ENCODE results near the gene PSMD11.

PSMD11 gene

DNA sequence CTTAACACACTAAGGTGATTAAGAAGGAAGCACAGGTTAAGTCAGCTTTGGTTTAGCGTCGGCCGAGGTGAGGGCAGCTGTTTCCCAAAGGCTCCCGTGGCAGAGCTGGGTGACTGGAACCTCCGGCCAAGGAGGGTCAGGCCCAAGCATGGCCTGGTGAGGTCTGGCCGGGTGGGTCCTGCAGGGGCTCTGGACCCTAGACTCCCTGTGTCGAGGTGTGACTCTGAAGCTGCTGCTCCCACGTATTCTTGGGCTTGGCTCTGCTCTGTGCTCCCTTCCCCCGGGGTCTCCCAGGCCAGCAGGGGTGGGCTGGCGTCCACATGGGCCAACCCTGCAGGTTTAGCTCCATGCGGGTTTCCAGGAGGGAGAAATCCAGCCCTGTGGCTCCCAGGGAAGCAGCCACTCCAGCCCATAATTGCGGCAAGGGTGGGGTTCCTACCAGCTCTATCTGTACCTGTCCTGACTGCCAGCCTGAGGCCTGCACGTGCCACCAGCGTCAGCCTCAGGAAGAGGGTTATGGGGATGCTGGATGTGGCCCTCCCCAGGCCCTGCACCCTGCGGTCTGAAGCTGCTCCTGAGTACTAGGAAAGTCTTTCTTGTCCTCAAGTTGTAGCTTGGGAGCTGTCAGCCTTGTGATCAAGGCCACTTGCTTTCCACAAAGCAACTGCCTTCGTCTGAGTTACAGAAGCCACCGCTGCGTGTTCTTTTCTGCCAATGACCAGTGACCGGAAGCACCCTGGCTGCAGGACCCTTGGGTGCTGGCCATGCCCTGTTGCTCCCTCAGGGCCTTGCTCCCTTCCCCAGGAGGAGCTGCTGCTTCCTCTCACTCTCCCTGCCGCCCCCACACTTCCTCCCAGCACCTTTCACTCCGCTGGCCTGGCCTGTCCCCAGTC lies 47.3 kb downstream of the PSMD11 start:
- no peak for DNase-seq

DNA sequence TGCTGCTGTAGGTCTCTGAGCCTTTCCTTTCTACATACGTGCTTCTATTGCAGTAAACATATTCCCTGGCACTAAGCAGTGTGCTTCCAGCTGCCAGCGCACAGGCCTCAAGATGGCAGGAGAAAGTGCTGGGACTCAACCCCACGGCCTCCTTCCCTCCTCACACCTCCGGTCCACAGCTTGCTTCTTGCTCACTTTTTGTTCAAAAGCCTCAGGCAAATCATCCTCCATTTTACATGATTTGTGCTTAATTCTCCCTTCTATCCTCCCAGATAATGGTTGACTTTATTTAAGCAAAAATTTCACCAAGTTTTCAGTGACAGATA lies 47.9 kb downstream of the PSMD11 start:
- no peak for DNase-seq

DNA sequence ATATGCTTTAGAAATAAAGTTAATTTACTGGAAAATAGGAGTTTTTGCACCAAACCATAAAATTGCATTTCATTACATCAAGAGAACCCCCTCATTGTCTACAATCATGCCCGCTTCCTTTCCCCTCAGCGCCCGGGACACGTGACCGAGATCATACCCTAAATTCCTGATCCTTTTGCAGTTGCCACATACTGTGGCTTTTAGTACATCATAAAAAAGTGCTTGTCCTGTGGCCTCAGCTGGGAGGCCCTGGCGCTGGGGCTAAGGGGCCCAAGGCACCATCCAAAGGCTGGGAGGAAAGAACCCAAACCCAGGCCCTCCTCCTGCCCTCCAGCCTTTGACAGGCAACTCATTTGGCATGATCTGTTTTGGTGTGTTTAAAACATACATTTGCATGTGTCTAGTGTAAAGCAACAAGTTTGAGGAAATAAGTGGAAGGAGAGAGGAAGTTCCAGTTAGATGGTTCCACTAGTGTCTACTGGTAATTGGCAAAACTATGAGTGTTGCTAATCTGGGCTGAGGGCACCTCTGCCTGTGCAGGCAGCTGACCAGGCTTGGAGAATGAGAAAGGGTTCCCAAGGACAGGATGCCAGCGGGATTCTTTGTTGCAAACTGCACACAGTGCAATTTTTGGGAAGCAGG lies 48.5 kb downstream of the PSMD11 start:
- no peak for DNase-seq

DNA sequence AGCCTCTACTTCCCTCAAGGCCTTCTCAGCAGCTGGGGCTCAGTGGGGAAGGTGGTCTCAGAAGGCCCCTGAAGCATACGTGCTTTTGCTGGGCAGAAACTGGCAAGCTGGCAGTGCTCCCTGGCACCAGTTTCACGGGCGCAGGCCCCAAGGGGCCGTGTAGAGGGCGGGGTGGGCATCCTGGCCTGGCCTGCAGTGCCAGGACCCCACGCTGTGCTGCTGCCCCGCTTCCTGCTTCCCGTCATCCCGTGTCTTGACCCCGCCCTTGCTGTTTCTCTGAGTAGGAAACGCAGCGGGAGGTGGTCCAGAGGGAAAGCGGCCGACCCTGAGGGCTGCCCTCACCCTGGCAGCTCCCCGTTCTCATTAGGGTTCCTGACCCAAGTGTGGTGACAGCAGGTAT lies 49.3 kb downstream of the PSMD11 start:
- DNase-seq = no peak

DNA sequence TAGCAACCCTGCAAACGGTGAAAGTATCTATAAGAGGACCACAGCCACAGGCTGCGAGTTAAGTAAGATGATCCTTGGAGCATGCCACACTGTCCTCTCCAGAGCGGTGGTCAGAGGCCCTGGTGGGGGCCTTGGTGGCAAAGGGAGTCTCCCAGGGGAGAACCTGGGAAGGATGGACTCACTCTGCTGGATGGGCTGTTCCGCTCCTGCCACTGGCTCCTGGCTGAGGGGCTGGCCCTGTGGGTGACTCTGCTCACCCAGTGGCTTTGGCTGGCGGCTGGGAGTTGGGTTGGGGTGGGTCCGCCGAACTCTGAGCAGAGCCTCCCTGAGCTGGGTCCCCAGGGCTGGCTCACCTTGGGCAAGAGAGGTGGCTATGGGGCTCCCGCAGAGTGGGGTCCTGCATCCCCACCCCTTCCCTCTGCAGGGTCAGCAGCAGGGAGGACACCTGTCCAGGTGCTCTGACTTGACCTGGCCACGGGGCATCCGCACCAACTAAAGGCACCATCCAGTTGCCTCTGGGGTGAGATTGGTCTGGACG lies 49.7 kb downstream of the PSMD11 start:
- no peak for DNase-seq

DNA sequence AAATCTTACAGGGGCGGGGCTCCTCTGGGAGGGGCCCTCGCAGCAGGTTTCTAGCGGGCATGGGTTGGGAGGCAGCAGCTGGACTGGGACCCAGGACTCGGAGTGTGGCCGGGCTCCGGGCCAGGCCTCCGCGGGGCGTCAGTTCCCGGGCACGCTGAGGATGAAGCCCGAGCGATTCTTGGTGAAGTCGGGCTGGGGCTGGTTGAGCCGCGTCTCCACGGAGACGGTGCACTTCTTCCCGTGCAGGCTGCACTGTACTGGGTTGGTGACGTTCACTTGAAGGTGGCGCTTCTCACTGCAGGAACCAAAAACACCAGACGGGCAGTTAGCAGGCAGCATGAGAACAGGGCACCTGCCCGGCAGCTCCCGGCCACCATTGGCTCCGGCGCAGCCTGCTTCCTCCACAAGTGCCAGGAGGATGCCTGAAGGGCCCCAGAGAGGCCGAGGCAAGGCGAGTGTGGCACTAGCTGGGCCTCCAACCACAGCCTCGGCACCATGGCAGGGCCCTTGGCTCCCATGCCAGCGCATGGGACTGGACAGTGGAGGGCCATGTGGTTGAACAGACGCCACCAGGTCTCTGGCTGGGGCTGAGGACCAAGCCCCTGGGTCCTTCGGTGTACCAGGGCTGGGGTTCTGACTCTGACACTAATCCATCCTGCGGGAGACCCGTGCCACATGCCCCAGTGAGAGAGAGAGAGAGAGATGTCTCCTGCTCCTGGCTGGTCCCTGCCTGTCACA lies 50.5 kb downstream of the PSMD11 start:
- no peak for DNase-seq

DNA sequence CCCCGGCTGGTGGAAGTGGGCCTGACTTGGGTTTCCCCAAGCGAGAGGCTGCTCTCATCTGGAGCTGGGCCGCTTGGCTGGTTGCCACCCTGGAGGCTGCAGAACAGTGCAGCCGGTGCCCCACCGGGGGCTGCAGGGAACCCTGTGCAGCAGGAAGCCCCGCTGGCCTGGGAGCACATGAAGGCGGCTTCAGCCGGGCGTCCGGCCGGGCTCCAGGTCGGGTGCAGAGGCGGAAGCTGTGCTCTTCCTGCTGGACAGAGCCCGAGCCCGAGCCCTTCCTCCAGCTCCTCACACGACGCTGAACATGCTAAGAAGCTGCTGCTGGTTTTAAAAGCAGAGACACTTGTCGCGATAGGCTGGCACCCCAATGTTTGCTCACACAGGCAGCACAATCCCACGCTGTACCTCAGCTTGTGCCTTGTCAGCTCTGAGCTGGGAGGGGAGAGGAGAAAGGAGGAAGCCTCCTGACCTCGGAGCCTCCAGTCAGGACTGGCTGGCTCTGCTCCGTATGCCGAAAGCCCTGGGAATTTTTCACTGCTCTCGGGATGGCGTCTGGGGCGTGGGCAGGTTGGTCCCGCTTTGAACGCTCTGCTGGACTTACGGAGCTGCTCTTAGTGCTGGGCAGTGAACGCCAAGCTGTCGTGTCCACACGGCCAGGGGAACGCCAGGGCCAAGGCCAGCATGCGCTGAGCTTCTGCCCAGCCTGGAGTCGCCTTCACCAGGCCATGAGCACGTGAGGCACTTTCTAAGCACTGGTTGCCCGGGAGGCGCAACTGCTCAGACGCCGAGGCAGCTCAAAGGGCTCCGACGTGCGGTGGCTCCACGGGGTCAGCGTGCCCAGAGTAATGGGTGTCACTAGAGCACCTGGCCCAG lies 51.3 kb downstream of the PSMD11 start:
- DNase-seq = no peak

DNA sequence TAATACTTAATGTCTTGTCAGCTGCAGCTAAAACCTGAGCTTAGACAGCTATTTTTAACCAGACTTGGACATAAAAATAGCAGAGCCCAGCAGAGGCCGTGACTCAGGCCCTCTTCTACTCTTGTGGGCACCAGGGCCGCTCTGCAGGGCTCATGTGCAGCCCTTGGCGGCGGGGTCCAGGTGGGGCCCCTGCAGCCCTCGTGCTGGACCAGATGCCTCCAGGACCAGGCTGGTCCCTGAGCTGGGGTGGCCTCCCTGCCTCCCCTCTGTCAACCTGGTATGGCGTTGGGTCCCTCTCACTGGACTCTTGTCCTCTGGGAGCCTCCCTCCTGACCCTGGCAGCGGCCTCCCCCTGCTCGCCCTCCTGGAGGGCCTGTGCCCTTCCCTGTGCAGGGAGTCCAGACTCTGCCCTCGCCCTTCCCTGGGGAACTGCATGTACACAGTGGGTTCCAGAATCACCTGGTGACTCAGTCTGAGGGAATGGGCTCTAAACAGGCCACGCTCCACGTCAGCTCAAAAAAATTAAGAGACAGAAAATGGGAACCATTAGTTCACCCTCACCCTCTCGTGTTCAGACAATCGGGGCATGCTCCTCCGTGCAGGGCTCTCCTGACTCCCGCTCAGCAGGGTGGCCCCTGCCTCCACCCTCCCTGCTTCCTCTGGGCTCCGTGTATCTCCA lies 52.2 kb downstream of the PSMD11 start:
- DNase-seq = no peak

DNA sequence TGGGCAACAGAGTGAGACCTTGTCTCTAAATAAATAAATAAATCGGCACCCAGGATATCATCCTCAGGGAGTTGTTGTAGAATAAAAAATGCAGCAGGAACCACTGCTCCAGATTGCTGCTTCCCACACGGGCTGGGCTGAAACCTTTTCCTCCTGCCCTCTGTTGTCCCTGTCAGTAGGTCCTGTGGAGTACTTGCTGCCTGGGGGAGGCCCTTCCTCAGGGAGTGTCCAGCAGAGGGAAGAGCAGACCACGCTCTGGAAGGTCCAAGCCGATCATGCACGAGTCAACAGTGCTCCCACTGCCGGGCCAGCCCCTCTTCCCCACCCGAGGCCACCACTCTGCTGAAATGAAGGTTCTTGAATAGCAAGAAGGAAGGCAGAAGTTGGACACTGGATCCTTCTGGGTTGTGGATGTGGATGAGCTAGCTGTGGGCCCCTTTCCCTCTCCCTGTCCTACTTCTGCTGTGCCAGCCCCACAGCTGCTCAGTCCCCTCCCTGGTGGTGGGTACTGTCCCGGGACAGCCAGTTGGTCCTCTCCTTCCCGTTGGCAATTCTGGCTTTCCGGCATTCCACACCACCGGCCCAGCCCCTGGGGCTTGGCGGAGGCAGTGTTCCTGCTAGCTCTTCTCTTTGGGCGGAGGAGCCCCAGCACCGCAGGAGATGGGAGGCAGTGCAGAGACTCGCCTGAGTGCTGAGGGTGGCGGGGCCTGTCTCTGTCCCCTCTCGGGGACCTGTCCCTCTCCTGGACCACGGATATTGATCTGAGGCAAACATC lies 53.3 kb downstream of the PSMD11 start:
- DNase-seq = peak; percentile 46

DNA sequence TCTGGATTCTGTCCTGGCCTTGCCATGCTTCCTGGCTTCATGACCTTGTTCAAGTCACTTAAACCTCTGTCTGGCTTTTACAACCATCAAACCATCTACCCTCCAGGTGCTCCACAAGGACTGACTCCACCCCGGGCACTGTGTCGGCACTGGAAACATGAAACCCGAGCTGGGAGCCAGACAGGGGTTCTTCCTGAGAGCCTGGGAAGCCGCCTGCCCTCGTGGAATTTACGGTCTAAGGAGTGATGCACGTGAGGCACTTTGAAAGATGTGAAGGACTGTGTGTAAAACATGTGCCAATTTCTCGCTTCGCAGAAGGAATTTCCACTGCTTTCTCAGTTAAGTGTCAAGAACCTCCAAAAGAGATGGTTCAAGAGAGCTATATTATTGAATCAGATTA lies 54.1 kb downstream of the PSMD11 start:
- DNase-seq = no peak

DNA sequence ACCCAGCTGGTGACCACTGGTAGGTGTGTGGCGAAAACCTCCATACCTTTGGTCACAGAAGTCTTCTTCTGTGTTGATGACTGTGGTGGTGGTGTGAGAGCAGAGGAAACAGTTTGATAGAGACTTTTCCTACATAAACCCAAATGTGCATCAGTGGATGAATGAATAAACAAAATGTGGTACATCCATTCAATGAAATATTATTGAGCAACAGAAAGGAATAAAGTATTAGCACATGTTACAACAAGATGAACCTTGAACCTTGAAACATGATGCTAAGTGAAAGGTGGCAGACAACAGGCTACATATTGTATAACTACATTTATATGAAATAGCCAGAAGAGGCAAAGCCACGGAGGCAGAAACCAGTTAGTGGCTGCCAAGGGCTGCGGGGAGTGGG lies 57.7 kb downstream of the PSMD11 start:
- DNase-seq = no peak

DNA sequence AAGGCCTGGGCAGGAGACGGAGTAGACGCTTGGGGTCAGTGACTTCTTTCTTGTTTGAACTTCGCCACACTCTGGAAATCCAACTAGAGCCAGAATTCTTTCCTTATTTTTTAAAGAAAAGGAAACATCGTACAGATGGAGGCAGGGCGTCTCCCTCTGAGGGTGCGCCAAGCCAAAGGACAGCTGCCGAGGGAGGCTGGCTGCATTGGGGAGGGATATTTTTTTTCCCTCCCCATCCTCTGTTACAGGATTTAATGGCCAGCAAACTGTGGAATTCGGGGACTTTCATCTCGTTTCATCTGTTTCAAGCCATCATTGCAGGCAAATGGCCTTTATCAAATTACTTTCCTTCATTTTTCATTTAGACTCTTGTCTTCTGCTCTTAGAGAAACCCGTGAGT lies 58.4 kb downstream of the PSMD11 start:
- no peak for DNase-seq

DNA sequence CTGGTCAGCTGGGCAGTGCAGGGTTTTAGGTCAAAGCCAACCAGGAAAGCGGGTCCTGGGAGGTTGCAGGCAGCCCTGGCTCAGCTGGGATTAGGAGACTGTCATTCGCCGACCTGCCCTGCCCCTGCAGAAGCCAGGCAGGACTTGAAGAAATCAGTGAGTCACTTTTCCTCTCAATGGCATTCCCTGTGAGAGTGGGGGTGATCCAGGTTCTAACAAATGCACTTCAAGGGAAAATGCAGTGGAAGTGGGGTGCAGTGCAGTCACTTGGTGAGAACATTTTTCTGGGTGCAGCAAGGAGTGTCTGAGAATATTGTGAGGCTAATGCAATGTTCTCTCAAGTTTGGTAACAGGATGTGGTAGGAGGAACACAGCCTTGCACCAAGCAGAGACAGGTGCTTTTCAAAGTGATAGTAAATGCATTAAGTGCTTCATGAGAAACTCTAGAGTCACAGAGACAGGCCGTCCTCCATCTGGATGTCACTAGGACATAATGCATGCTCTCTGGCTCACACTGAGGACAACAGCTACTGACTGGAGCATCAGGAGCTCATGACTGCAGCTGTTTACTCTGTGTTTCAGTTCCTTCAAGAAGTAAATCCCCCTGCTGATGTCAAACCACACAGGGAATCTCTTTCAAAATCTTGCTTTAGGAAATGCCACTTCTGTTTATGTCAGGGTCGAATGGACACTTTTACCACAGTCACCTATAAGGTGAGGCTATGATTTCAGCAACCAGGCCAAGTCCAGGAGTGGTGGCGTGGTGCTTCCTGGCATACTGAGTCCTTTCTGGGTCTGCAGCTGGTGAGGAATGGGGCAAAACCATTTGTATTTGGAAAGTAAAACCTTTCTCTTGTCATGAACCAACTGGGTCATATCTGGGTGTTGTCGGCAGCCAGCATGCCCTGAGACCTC lies 59.2 kb downstream of the PSMD11 start:
- DNase-seq = no peak

DNA sequence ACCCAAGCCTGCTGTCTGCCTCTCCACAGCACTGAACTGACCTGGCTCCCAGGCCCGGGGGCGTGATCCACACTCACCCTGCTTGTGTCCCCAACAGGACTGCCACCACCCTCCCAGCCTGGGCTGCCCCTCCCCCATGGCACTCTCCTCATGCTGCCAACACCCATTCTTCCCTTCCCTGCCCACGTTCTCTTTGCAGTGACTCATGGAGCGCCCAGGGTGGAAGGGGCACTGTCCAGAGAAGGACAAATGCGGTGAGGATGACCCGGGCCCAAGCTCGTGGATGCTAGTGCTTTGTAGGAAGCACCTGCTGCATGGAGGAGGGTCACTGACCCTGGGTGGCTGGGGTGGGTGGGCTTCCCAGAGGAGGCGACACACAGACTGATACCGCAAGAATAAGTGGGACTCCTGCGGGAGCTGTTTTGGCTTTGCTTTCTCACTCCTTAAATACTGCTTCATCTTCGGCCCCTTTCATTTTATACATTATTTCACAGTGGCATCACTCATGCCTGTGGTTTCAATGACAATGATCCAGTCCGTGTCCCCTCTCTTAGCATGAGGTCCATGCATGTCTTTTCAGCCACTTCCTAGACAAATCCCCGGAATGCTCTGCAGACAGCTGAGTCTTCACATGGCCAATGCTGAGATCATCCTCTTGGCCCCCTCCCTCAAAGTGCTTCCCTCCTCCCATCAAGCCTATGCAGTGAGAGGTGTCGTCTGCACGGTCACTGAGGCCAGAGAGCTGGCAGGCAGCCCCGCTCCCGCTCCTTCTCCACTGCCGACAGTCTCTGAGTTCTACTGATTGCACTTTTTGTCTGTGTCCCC lies 60.1 kb downstream of the PSMD11 start:
- DNase-seq = no peak

DNA sequence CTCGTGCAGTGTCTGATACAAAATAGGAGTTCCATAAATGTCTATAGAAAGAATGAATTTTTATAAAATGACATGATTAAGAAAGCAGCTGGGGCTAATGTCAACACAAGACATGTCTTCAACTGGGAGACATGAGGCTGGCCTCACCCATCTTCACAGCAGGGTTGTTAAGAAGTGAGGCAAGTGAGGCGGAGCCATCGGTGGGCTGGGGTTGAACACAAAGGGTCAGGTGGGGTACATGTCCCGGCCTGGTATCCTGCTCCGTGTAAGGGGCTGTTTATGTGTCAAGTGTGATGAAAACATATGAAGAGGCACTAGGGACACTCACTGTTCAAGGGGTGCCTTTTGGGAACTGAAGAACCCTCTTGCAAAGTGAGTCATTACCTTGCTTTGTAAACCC lies 64.6 kb downstream of the PSMD11 start:
- DNase-seq = no peak

DNA sequence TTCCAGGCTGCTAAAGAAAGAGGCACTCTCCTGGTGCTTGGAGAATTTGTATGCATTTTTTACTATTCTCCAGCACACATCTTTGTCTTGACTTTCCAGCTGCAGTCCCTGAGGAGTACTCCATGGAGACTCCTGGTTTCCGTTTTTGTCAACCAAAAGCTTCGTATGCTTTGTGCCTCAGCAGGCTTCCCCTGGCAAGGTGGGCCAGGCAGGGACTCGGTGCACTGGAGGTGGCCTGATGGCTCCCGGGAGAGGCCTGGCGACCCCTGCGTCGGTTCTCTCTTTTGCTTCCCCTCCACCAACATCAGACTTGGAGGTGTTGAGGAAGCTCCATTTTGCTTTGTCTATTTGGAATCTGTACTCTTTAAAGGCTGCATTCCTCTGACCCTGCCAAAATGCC lies 66.2 kb downstream of the PSMD11 start:
- DNase-seq = no peak

DNA sequence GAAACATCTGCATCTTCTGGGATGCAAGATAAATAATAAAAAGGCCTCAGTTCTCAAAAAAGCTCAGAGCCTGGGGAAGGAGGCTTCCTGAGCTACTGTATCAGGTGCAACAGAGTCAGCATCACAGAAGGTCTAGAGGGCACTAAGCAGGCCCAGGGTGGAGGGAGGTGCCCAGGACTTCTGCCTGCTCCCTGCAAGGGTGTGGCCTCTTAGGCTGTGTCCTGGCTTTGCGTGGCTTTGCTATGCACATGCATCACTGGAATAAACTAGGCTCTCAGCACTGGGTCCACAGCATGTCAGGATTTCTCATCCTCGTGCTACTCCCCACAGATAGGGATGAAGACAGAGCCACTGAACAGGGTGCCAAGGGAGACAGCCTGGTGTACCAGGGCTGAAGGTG lies 68.0 kb downstream of the PSMD11 start:
- DNase-seq = no peak

DNA sequence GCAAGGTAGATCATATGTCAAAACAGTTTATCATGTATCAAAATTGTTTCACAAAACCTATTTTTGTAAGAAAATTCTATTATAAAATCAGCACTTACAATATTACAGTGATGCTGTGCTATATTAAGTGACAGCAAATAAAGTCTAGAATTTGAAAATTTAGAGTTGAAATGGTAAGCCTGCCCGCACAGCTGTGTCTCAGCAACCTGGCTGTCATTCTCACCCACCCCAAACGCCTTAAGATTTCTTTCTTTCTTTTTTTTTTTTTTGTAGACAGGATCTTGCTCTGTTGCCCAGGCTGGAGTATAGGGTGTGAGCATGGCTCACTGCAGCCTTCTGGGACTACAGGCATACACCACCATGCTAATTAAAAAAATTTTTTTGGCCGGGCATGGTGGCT lies 69.3 kb downstream of the PSMD11 start:
- DNase-seq = no peak

DNA sequence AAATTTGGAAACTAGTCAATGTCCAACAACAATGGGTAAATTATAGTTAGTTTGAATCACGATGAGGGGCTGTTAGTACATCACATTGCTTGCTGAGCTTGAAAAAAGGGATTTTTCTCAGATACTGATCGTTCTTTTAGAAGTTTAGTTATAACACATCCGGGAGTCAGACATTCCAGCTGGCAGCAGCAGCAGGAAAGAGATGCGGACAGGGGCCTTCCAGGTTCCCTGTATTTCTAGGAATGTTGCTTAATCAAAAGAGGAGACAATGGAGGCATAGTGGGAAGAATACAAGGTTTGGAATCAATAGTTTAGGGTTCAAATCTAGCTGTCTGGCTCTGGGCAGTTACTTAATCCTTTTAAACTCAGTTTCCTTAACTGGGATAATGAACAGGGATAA lies 70.3 kb downstream of the PSMD11 start:
- no peak for DNase-seq
